ENCODE measurements around the gene GALNT9. TPM values are rescaled to one million over a fixed set of nuclear protein-coding genes. Genes with fewer than 3 reads are reported as not detected.

GALNT9 gene
- total RNA-seq, 2 donors from 2014 or later: not detected

GRCh38 chr12:132218527-132218875, 110.9 kb downstream of the GALNT9 start:
- H3K4me1 Mint-ChIP-seq: peaks cover 9% of the 10 kb centered on the region
- peaks cover 2% of the 10 kb centered on the region for H3K36me3 Mint-ChIP-seq (ENCODE audit: low read depth)
- no peak overlapping the region for H3K27ac Mint-ChIP-seq
- ATAC-seq (no peak), DNase-seq (no peak)
- H3K9me3 ChIP-seq (ENCODE audit: control insufficient read depth, low read length, poor library complexity, severe bottlenecking): no peaks in the 10 kb centered on the region
- H3K4me3 Mint-ChIP-seq: no peak overlapping the region
- peaks cover 9% of the 10 kb centered on the region for H3K27me3 Mint-ChIP-seq

- Mint-ChIP-seq H3K36me3 (ENCODE audit: low read depth) (peaks cover 2% of the 10 kb centered on the region), H3K4me3 (no peak overlapping the region), H3K27me3 (peaks cover 9% of the 10 kb centered on the region), H3K27ac (no peak overlapping the region), H3K4me1 (peaks cover 9% of the 10 kb centered on the region)
- no peak for ATAC-seq
- no peak for DNase-seq
- no peaks in the 10 kb centered on the region for H3K9me3 ChIP-seq (ENCODE audit: control insufficient read depth, low read length, poor library complexity, severe bottlenecking)
These were observed 111.4 kb downstream of the GALNT9 start for GRCh38 chr12:132217800-132218526.

GRCh38 chr12:132217371-132217770, 112.0 kb downstream of the GALNT9 start:
- no peak overlapping the region for H3K27ac Mint-ChIP-seq
- no peaks in the 10 kb centered on the region for H3K9me3 ChIP-seq (ENCODE audit: control insufficient read depth, low read length, poor library complexity, severe bottlenecking)
- DNase-seq: no peak
- H3K4me1 Mint-ChIP-seq: peaks cover 6% of the 10 kb centered on the region
- H3K27me3 Mint-ChIP-seq: peaks cover 9% of the 10 kb centered on the region
- H3K4me3 Mint-ChIP-seq: no peak overlapping the region
- H3K36me3 Mint-ChIP-seq (ENCODE audit: low read depth): peaks cover 2% of the 10 kb centered on the region
- ATAC-seq: no peak

DNA sequence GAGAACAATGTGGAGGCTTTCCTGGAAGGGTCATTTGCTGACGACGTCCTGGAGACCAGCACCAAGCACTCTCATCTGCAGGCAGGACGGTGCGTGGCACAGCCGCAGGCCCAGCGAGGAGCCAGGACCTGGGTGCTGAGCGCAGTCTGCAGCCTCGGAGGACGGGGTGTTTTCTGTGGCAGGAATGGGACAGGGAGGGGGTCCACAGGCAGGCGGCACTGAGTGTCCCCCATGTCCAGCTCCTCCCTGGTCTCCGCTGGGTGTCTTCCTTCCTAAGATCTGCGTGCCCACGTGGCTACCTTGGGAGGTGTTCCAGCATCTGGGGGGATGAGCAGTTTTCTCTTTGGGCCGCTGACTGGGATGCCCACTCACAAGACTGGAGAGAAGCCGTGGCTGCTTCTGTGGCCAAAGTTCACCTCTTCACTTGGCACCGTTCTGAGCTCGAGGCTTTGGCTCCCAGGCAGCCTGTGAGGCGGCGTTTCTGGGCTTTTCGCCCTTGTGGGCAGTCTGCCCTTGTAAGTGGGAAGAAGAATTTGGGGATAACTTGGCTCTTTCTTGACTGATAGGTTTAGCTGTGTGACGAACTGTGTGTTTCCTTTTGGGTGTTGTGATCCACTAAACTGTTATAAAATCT, 112.9 kb downstream of the GALNT9 start:
- H3K9me3 ChIP-seq (ENCODE audit: control insufficient read depth, low read length, poor library complexity, severe bottlenecking): no peaks in the 10 kb centered on the region
- H3K27me3 Mint-ChIP-seq: peaks cover 9% of the 10 kb centered on the region
- H3K27ac Mint-ChIP-seq: no peak overlapping the region
- DNase-seq: no peak
- no peak for ATAC-seq
- peaks cover 2% of the 10 kb centered on the region for H3K36me3 Mint-ChIP-seq (ENCODE audit: low read depth)
- H3K4me1 Mint-ChIP-seq: peaks cover 8% of the 10 kb centered on the region
- H3K4me3 Mint-ChIP-seq: no peak overlapping the region

DNA sequence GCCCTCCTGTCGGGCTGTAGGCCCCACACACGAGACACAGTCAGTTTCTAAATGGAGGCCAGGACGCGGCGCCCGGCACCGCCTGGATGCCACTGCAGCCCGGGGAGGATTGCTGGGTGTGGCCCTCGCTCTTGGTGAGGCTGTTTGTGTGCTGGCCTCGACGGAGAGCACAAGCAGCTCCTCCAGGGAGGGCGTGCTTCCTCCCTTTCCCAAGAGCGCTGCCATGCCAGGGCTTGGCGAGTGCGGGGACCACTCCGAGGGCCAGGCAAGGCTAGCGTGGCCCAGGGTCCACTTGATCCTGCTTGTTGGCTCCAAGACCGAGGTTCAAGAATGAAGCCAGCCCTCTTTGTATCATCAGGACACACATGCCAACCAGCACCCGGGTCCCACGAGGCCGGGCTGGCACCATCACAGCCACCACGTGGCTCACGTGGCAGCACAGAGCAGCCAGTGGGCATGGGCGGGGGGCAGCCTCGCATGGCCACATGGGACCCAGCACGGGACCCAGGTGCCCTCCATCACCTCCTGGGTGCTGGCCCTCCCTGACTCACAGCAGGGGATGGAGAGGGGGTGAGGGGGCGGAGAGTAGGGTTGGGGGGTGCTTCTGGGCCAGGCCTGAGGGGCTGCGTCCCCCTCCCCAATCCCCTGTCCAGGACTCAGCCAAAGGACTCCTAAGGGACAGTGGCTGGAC, 113.9 kb downstream of the GALNT9 start:
- H3K36me3 Mint-ChIP-seq (ENCODE audit: low read depth): peaks cover 2% of the 10 kb centered on the region
- H3K4me3 Mint-ChIP-seq: no peak overlapping the region
- H3K27me3 Mint-ChIP-seq: peaks cover 9% of the 10 kb centered on the region
- H3K4me1 Mint-ChIP-seq: peaks cover 8% of the 10 kb centered on the region
- H3K9me3 ChIP-seq (ENCODE audit: control insufficient read depth, low read length, poor library complexity, severe bottlenecking): no peaks in the 10 kb centered on the region
- H3K27ac Mint-ChIP-seq: no peak overlapping the region
- ATAC-seq (no peak), DNase-seq (no peak)

DNA sequence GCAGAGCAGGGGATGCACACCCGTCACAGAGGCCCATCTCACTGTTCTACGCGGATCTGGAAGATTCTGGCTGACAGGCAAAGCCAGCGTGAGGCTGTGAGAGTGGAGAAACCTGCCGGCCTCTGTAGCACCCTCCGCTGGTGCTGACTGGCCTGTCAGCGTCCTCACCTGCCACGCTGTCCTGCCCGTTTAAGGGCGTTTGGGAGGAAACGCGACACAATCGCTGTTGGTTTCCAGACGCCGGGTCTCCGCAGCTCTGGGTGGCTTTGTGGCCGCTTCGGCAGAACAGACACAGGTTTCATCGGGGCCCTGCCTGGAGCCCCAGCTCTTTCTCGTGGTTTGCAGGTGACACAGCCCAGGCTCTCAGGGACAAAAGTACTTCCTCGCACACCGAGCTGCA, 114.5 kb downstream of the GALNT9 start:
- H3K9me3 ChIP-seq (ENCODE audit: control insufficient read depth, low read length, poor library complexity, severe bottlenecking): no peaks in the 10 kb centered on the region
- no peak for DNase-seq
- no peak for ATAC-seq
- Mint-ChIP-seq H3K36me3 (ENCODE audit: low read depth) (peaks cover 2% of the 10 kb centered on the region), H3K4me1 (peaks cover 8% of the 10 kb centered on the region), H3K27ac (peak overlapping the region; percentile 30), H3K4me3 (no peak overlapping the region), H3K27me3 (peaks cover 9% of the 10 kb centered on the region)

DNA sequence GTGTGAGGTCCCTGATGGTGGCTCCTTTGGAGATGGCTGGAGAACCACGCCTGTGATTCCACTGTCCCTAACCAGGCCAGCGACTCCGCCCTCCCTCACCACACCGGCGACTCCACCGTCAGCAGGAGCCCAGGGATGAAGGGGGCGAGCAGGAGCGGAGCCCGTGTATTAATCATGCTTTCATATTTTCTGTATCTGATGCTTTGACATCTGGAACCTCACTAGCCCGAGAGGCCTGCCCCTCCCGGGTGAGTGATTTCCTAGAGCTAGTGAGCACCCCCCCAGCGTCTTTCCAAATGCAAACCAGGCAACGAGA, 115.3 kb downstream of the GALNT9 start:
- ATAC-seq (no peak), DNase-seq (no peak)
- H3K27me3 Mint-ChIP-seq: peaks cover 9% of the 10 kb centered on the region
- peaks cover 10% of the 10 kb centered on the region for H3K4me1 Mint-ChIP-seq
- H3K9me3 ChIP-seq (ENCODE audit: control insufficient read depth, low read length, poor library complexity, severe bottlenecking): no peaks in the 10 kb centered on the region
- peaks cover 2% of the 10 kb centered on the region for H3K36me3 Mint-ChIP-seq (ENCODE audit: low read depth)
- H3K27ac Mint-ChIP-seq: no peak overlapping the region
- H3K4me3 Mint-ChIP-seq: no peak overlapping the region

DNA sequence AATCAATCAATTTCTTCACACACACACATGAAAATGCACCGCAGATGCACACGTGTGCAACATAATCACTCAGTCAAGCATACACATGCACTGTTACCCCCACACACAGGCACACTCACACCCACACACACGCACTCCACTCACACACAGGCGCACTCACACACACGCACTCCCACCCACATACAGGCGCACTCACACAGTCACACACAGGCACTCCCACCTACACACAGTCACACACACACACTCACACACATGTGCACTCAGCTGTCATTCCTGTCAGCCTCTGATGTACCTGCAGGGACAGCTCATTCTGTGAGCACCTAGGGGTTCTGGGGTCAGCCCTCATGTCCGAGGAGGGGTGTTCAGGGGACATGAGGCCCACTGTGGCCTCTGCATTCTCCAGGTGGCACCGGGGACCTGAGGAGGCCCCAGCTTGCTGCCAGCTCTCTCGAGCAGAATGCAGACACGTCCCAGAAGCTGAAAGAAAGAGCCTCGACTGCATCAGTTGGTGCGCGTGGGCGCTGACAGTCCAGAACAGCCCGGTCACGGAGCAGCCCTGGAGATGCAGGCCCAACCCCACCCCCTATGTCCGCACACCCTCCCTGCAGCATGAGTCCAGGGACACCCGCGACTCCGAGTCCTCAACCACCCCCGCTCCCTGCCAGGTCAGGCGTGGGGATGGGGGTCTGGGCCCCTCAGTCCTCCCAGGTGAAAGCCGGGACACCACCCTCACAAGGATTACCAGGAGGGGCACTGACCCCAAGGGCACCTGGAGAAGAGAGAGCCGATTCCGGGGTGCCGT, 115.8 kb downstream of the GALNT9 start:
- ATAC-seq (no peak), DNase-seq (no peak)
- peaks cover 2% of the 10 kb centered on the region for H3K36me3 Mint-ChIP-seq (ENCODE audit: low read depth)
- H3K9me3 ChIP-seq (ENCODE audit: control insufficient read depth, low read length, poor library complexity, severe bottlenecking): no peaks in the 10 kb centered on the region
- H3K4me3 Mint-ChIP-seq: peak overlapping the region; percentile 6
- peaks cover 8% of the 10 kb centered on the region for H3K4me1 Mint-ChIP-seq
- no peak overlapping the region for H3K27ac Mint-ChIP-seq
- H3K27me3 Mint-ChIP-seq: peaks cover 4% of the 10 kb centered on the region

- Mint-ChIP-seq H3K36me3 (ENCODE audit: low read depth) (no peaks in the 10 kb centered on the region), H3K27ac (peak overlapping the region; percentile 79), H3K27me3 (peaks cover 7% of the 10 kb centered on the region), H3K4me3 (peak overlapping the region; percentile 61), H3K4me1 (peaks cover 8% of the 10 kb centered on the region)
- DNase-seq: peak in 1 of 3 donors; percentile 22
- peak; percentile 86 for ATAC-seq
- H3K9me3 ChIP-seq (ENCODE audit: control insufficient read depth, low read length, poor library complexity, severe bottlenecking): no peaks in the 10 kb centered on the region
These were observed 117.6 kb downstream of the GALNT9 start for GRCh38 chr12:132211816-132212215.

GRCh38 chr12:132211326-132211725, 118.1 kb downstream of the GALNT9 start:
- Mint-ChIP-seq H3K4me3 (peak overlapping the region; percentile 61), H3K4me1 (peaks cover 8% of the 10 kb centered on the region), H3K27me3 (peaks cover 11% of the 10 kb centered on the region), H3K27ac (peak overlapping the region; percentile 79), H3K36me3 (ENCODE audit: low read depth) (no peaks in the 10 kb centered on the region)
- no peak for ATAC-seq
- H3K9me3 ChIP-seq (ENCODE audit: control insufficient read depth, low read length, poor library complexity, severe bottlenecking): no peaks in the 10 kb centered on the region
- no peak for DNase-seq

DNA sequence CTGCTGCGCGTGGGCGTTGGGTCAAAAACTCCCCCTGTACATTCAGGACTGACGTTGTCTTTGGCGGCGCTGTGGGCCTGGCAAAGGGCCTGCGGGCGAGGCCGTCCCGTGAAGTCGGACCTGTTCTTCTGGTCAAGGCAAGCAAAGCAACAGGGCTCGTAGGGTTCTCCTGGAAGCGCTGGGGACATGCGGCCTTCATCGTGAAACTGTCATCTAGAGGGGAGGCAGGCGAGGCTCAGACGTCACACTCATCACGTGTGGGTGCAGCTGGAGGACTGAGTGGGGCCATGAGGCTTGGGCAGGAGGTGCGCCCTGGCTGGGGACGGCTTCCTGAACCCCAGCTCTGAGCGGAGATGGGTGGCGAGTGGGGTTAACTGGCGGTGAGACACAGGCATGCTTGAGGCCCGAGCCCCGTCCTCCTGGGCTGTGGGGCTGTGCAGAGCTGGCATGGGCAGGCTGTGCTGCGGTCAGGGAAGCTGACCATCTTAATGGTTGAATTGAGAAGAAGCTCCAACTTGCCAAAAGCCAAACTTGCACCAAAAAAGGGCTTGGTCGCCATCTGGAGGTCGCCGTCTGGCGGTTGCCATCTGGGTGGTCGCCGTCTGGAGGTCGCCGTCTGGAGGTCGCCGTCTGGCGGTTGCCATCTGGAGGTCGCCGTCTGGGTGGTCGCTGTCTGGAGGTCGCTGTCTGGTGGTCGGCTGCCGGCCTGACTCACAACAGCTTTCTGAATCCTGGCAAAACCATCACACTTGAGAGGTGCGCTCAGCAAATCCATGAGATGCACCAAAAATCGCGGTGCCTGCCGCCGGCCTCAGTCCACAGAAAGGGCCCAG, 119.0 kb downstream of the GALNT9 start:
- Mint-ChIP-seq H3K36me3 (ENCODE audit: low read depth) (no peaks in the 10 kb centered on the region), H3K27me3 (peaks cover 14% of the 10 kb centered on the region), H3K4me3 (no peak overlapping the region), H3K27ac (no peak overlapping the region), H3K4me1 (peaks cover 8% of the 10 kb centered on the region)
- DNase-seq (no peak), ATAC-seq (no peak)
- no peaks in the 10 kb centered on the region for H3K9me3 ChIP-seq (ENCODE audit: control insufficient read depth, low read length, poor library complexity, severe bottlenecking)

GRCh38 chr12:132209619-132210222, 119.7 kb downstream of the GALNT9 start:
- peaks cover 8% of the 10 kb centered on the region for H3K4me1 Mint-ChIP-seq
- DNase-seq (no peak), ATAC-seq (no peak)
- H3K36me3 Mint-ChIP-seq (ENCODE audit: low read depth): no peaks in the 10 kb centered on the region
- no peak overlapping the region for H3K27ac Mint-ChIP-seq
- H3K27me3 Mint-ChIP-seq: peaks cover 17% of the 10 kb centered on the region
- H3K9me3 ChIP-seq (ENCODE audit: control insufficient read depth, low read length, poor library complexity, severe bottlenecking): no peaks in the 10 kb centered on the region
- no peak overlapping the region for H3K4me3 Mint-ChIP-seq
